ENCODE measurements around the gene UCP1.

DNA sequence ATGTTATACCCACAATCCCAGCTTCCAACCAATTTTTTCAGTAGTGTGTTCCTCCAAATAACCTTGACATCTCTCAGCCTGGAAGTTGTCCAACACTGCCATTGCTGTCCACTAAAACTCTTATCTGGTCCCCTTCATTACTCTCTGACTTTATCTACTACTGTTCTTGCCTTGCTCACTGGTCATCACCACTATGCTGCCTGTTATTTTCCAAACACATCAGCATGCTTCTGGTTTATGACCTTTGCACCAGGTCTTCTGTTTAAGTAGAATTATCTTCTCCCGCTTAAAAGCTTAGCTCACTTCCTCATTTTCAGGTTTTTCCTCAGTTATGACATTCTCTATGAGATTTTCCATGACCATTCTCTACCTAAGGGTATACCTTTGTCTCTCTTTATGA lies 39.3 kb downstream of the UCP1 start:
- TF ChIP-seq ZFP30 (CRISPR knock-in tag; IDR thresholded peaks at IDR 0.05) = no peak
- TF ChIP-seq PATZ1 (CRISPR knock-in tag; IDR thresholded peaks at IDR 0.05; ENCODE audit: borderline replicate concordance) = no peak
- no peak for TF ChIP-seq OSR1 (CRISPR knock-in tag; IDR thresholded peaks at IDR 0.05)
- TF ChIP-seq ZNF70 (CRISPR knock-in tag; IDR thresholded peaks at IDR 0.05) = no peak
- no peak for TF ChIP-seq ARNTL (CRISPR knock-in tag; IDR thresholded peaks at IDR 0.05; ENCODE audit: borderline replicate concordance, low read depth)
- TF ChIP-seq PPARA (CRISPR knock-in tag; IDR thresholded peaks at IDR 0.05; ENCODE audit: borderline replicate concordance) = no peak
- no peak; the same call in 1 of the 2 replicates for TF ChIP-seq TSHZ2 (CRISPR knock-in tag; IDR thresholded peaks at IDR 0.05)
- no peak for TF ChIP-seq TOX (CRISPR knock-in tag; IDR thresholded peaks at IDR 0.05; ENCODE audit: borderline replicate concordance)
- no peak for TF ChIP-seq ESRRG (CRISPR knock-in tag; IDR thresholded peaks at IDR 0.05)
- no peak for TF ChIP-seq RARB (CRISPR knock-in tag; IDR thresholded peaks at IDR 0.05)
- no peak for TF ChIP-seq CSDC2 (CRISPR knock-in tag; IDR thresholded peaks at IDR 0.05)
- TF ChIP-seq SNAI2 (CRISPR knock-in tag; IDR thresholded peaks at IDR 0.05) = no peak
- TF ChIP-seq CSRNP3 (CRISPR knock-in tag; IDR thresholded peaks at IDR 0.05) = no peak
- TF ChIP-seq GLIS3 (CRISPR knock-in tag; IDR thresholded peaks at IDR 0.05) = no peak
